Tibial artery (tissue), 4 donors: ENCODE measurements around the gene CD46.

Experiments used
- DNase-seq, 2 donors: peaks; one replicate each; pipeline ENCODE4 v3.0.0-alpha.2; 2019
- H3K27ac ChIP-seq, 2 donors: fragments of 200-600 bp; sonication (generic) in 1 of 2; 1 replicate in 1 of 2; 2 replicates in 1 of 2; pipeline ENCODE4 v1.5.1; 2018 to 2019; ENCODE audit warnings: mild to moderate bottlenecking in 1 of 2
- H3K27me3 ChIP-seq, 2 donors: fragments of 200-600 bp; sonication (generic) in 1 of 2; one replicate each; pipeline versions ENCODE4 v1.5.1 to v1.6.0; 2016 to 2019
- H3K36me3 ChIP-seq, 3 donors: fragments of 200-600 bp; sonication (generic) in 2 of 3; one replicate each; pipeline ENCODE4 v1.5.1; 2016 to 2019; ENCODE audit warnings: mild to moderate bottlenecking in 2 of 3
- H3K4me1 ChIP-seq, 4 donors: fragments of 200-600 bp; sonication (generic) in 2 of 4; 1 replicate in 3 of 4; 2 replicates in 1 of 4; pipeline ENCODE4 v1.5.1; 2016 to 2019
- H3K4me3 ChIP-seq, 2 donors: fragments of 200-600 bp; sonication (generic) in 1 of 2; 1 replicate in 1 of 2; 2 replicates in 1 of 2; pipeline ENCODE4 v1.5.1; 2018 to 2019; ENCODE audit warnings: mild to moderate bottlenecking in 2 of 2
- H3K9me3 ChIP-seq, 3 donors: fragments of 200-600 bp; sonication (generic) in 1 of 3; one replicate each; pipeline ENCODE4 v1.5.1; 2016 to 2019
- CTCF ChIP-seq, 2 experiments: fragments of 200-600 bp in 1 of 2; fragments of 450-650 bp in 1 of 2; IDR thresholded peaks; one replicate each; pipeline ENCODE4 v1.5.1; 2017 to 2019; ENCODE audit warnings: antibody characterized with exemption in 2 of 2, mild to moderate bottlenecking in 1 of 2, moderate library complexity in 1 of 2
- intact Hi-C: fragments of 100-400 bp; cut with DNase I; formaldehyde crosslinking; loops from one replicate; pipeline ENCODE4 v1.15.0; 2023; ENCODE audit warnings: low total_unique reads

Gene CD46

GRCh38 chr1:207789386-207789785 lies 37.5 kb downstream of the CD46 start:
- no peak overlapping the region for H3K27ac ChIP-seq
- intact Hi-C loops, result no loop called here
- no peak for TF ChIP-seq CTCF (IDR thresholded peaks at IDR 0.05)
- no peak overlapping the region for H3K4me3 ChIP-seq
- H3K9me3 ChIP-seq, result no peaks in the 10 kb centered on the region
- DNase-seq, result no peak
- peaks cover 0 to 3% (median 0%) of the 10 kb centered on the region in 4 donors for H3K4me1 ChIP-seq
- H3K27me3 ChIP-seq, result no peaks in the 10 kb centered on the region
- peaks cover 14 to 37% (median 22%) of the 10 kb centered on the region in 3 donors for H3K36me3 ChIP-seq

GRCh38 chr1:207789792-207790787 lies 38.2 kb downstream of the CD46 start:
- no peak overlapping the region for H3K4me3 ChIP-seq
- H3K4me1 ChIP-seq, result peaks cover 0 to 3% (median 0%) of the 10 kb centered on the region in 4 donors
- peaks cover 11 to 35% (median 22%) of the 10 kb centered on the region in 3 donors for H3K36me3 ChIP-seq
- H3K27ac ChIP-seq, result no peak overlapping the region
- no peak for DNase-seq
- no peaks in the 10 kb centered on the region for H3K9me3 ChIP-seq
- H3K27me3 ChIP-seq, result no peaks in the 10 kb centered on the region
- TF ChIP-seq CTCF (IDR thresholded peaks at IDR 0.05), result no peak
- intact Hi-C loops, result no loop called here

- peaks cover 0 to 3% (median 0%) of the 10 kb centered on the region in 4 donors for H3K4me1 ChIP-seq
- no peak for TF ChIP-seq CTCF (IDR thresholded peaks at IDR 0.05)
- no peak for DNase-seq
- no peaks in the 10 kb centered on the region for H3K9me3 ChIP-seq
- intact Hi-C loops, result no loop called here
- no peaks in the 10 kb centered on the region for H3K27me3 ChIP-seq
- no peak overlapping the region for H3K27ac ChIP-seq
- H3K4me3 ChIP-seq, result no peak overlapping the region
- H3K36me3 ChIP-seq, result peaks cover 11 to 29% (median 15%) of the 10 kb centered on the region in 3 donors
Measured at GRCh38 chr1:207791290-207791689, 39.4 kb downstream of the CD46 start.

GRCh38 chr1:207793327-207793726 lies 41.5 kb downstream of the CD46 start:
- H3K4me3 ChIP-seq, result no peak overlapping the region
- intact Hi-C loops, result no loop called here
- H3K36me3 ChIP-seq, result peaks cover 3 to 16% (median 10%) of the 10 kb centered on the region in 3 donors
- no peaks in the 10 kb centered on the region for H3K9me3 ChIP-seq
- no peak for DNase-seq
- H3K27ac ChIP-seq, result no peak overlapping the region
- no peak for TF ChIP-seq CTCF (IDR thresholded peaks at IDR 0.05)
- peaks cover 0 to 8% (median 0%) of the 10 kb centered on the region in 4 donors for H3K4me1 ChIP-seq
- no peaks in the 10 kb centered on the region for H3K27me3 ChIP-seq

GRCh38 chr1:207794861-207795260 lies 43.0 kb downstream of the CD46 start:
- Histone ChIP-seq H3K9me3 (no peaks in the 10 kb centered on the region), H3K36me3 (peaks cover 9 to 17% (median 10%) of the 10 kb centered on the region in 3 donors), H3K4me1 (peaks cover 0 to 8% (median 0%) of the 10 kb centered on the region in 4 donors), H3K27ac (no peak overlapping the region), H3K27me3 (no peaks in the 10 kb centered on the region), H3K4me3 (no peak overlapping the region)
- intact Hi-C loops, result no loop called here
- TF ChIP-seq CTCF (IDR thresholded peaks at IDR 0.05), result no peak
- no peak for DNase-seq
